Pulmonary artery endothelial cell (primary cell): Measurements from ENCODE around the gene GRIA1. TPM values are rescaled to one million over a fixed set of nuclear protein-coding genes. Genes with fewer than 3 reads are reported as not detected.

ENCODE experiments used
- DNase-seq: peaks from one replicate; pipeline ENCODE4 v3.0.0-alpha.2; 2011; ENCODE audit warnings: low read depth, low spot score
- total RNA-seq: library from RNA; depleted of rRNA; stranded (reverse); fragments of >200 nt; gene quantifications from 2 replicates; pipeline ENCODE4 v1.2.3, GENCODE V29; 2014

The GRIA1 gene
- total RNA-seq, 1 donor from 2014 or later: not detected

DNA sequence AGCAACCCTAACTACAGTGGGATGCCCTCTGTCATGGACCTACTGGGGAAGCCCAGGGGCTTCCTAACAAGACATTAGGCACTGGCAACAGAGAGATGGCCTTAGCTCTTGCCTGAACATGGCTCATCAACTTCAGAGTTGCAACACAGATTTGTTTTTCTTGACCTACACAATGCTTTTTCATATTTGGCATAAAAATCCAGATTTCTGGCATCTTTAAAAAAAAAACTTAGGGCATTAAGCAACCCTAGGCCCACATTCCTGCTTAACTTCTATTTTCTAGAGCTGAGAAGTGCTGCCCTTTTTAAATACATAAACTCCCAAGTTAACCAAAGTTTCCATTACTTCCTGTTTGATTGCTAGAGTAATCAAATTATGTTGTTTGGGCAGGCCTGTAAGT lies 8.0 kb downstream of the GRIA1 start:
- DNase-seq: no peak

DNA sequence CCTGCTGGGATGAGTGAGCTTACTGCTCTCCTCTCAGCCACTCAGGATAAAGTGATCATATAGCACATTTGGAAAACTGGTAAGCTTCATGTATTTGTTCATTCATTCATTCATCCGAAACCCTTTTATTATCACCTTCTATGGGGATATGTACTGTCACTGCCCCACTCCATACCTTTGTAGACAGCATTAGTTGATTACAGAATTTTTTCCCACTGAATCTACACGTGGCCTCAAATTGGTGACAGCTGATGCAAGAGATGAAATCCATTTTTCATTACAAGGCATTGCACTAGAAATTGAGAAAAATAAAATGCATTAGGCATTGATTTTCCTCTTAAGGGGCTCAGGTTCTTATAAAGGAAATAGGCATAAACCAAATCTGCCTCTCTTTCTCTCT lies 9.7 kb downstream of the GRIA1 start:
- DNase-seq: no peak

DNA sequence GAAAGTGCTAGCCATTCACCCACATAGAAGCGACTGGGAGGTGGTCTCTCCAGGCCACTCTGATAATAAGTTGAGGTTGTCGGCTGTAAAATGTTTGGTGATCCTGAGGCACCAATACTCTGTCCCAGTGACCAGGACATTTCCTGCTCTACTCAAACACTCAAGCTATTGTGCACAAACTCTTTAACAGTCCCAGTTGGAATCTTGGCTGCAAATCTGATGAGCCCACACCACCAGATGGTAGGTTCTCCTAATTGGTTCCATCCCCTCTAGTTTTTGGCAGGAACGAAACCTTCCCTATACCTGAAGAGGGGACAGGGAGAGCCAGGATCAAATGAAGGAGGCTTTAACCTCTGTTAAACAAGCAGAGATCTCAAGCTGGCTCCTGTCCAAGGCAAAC lies 14.3 kb downstream of the GRIA1 start:
- no peak for DNase-seq

DNA sequence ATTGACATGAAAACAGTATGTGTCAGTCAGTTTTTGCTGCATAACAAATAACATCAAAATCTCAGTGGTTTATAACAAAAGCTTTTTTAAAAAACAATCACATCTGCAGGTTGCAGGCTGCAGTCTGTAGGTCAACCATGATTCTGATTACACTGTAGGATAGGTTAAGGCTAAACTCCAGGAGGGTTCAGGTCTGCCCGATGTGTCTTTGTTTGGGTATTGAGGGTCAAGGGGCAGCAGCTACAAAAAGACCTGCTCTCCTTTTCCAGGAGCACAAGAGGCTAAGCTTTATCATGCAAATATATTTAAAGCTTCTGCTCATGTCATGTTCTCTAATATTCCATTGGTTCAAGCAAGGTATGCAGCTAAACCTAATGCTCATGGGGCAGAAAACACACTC lies 18.2 kb downstream of the GRIA1 start:
- DNase-seq: no peak

DNA sequence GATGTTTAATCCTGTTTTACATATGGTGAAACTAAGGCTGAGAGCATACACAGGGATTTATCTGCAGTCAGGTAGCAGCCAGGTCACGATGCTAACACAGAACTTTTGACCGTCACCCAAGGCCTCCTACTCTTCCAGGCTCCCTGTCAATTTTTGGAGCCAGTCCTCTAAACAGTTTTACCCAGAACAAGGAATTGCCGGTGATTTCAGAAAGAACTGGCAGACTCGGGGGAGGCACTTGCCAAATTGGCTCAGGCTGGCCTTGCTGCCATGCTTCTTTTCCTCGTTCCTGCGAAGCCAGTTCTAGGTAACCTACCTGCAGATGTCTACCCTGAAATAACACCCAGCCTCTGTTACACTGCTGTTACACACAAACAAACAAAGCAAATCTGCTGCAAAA lies 21.2 kb downstream of the GRIA1 start:
- DNase-seq: no peak

- no peak for DNase-seq
These were observed 22.7 kb downstream of the GRIA1 start for GRCh38 chr5:153513156-153513555.

- no peak for DNase-seq
These were observed 24.8 kb downstream of the GRIA1 start for GRCh38 chr5:153515301-153515700.

DNA sequence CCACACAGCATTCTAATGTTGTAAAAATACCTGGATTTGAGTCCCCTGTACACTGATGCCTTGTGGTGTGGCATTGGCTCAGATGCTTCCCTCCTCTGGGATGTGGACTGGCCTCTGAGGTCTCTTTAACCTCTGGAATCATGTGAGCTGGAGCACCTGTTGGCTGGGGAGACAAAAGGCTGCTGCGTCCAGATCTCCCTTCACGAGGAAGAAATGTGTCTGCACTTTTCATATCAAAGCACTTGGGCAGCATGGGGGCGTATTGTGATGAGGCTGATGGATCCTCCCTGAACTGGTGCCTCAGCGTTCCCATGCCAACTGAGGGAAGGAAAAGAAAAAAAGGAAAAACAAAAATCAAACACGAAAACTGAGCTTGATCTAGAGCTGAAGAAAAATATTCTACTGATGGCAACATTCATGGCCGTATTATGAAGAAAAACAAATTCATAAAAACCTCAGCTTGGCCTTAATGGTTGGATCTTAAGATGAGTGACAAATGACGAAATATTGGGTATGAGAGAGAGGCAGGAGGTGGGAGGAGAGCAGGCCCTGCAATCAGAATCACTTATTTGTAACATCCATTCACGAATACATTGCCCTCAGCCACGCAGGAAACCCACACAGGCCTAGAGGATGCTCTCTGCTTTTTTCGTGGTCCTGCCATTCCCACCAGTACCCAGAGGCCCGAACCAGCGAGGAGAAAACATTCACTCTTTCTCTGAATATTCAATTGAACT lies 26.2 kb downstream of the GRIA1 start:
- DNase-seq: no peak

DNA sequence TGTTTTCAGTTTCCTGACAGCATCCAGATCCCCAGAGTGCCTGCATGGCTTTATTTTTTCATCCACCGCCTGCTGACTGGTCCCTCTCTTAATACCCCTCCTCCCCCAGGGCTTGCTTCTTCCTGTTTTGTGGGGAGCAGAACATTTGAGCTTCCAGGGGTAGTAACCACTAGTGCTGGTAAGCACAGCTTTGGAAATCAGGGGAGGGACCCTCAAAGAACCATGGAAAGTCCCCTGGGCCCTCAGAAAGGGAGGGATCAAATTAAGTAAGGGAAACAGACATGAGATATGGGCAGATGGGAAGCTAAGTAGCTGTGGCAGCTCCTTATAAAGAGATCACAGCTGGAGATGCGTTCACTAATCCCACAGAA lies 26.8 kb downstream of the GRIA1 start:
- DNase-seq: no peak

DNA sequence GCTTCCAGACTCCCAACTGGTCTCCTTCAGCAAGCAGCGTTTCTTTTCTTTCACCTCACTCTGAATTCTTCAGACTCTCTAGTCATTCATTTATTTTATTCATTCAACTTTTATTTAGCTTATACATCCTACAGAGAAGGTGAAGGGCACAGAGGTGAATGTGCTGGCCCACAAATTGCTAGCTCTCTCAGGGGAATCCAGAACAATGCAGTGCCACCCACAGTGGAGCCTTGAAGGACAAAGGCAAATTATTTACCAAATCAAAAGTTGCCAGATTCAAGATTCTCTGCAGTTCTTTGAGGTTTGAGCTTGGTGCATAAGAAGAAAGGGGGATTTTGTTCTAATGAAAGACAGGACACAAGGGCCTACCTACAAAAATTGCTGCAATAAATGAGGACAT lies 29.7 kb downstream of the GRIA1 start:
- no peak for DNase-seq

- DNase-seq: no peak
These were observed 30.5 kb downstream of the GRIA1 start for GRCh38 chr5:153520952-153521351.

GRCh38 chr5:153523211-153523610 lies 32.7 kb downstream of the GRIA1 start:
- no peak for DNase-seq

DNA sequence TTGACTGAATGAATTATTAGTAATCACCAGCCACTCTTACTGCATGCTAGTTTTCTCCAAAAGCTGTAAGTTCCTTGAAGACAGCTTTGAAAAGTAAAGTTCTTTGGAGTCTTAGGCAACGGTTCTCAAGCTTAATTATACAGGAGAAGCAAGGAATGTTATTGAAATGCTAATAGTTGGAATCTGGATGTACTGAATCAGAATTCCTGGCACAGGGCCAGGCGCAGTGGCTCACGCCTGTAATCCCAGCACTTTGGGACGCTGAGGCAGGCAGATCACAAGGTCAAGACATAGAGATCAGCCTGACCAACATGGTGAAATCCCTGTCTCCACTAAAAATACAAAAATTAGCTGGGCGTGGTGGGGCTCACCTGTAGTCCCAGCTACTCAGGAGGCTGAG lies 33.4 kb downstream of the GRIA1 start:
- peak; percentile 3 for DNase-seq

- no peak for DNase-seq
These were observed 35.1 kb downstream of the GRIA1 start for GRCh38 chr5:153525536-153525935.

DNA sequence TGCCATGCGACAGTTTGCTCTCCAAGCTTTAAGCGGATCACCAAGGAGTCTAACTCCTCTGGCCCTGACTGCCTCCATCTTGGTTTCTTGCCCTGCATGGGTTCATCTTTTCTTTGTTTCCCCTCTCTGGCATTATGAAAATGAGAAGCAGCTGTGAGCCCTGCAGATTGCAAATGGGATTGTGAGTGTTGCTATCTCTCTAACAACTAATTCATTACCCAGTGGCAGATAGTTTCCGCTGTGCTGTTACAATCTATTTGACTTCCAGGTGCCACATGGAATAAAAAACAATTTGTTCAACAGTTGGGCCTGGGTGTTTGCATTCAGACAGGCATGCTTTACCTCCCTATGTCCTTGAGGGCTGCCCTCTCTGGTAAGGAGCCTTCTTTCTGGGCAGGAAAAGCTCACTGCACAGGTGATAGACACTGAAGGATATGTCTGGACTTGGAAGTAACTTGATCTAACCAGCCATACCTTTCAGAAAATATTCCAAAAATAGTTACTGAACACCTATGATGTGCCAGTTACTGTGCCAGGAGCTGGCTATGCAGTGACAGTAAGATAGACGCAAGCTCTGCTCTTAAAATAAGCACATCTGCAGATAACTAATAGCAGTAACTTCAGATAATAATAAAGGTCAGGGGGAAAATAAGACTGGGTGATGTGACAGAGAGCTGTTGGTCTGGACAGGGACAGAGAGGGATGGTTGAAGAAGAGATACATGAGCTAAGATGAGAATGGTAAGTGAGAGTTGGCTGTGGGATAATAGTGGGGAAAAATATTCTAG lies 40.1 kb downstream of the GRIA1 start:
- no peak for DNase-seq

GRCh38 chr5:153533546-153533945 lies 43.1 kb downstream of the GRIA1 start:
- DNase-seq: no peak

GRCh38 chr5:153534102-153534501 lies 43.6 kb downstream of the GRIA1 start:
- no peak for DNase-seq

DNA sequence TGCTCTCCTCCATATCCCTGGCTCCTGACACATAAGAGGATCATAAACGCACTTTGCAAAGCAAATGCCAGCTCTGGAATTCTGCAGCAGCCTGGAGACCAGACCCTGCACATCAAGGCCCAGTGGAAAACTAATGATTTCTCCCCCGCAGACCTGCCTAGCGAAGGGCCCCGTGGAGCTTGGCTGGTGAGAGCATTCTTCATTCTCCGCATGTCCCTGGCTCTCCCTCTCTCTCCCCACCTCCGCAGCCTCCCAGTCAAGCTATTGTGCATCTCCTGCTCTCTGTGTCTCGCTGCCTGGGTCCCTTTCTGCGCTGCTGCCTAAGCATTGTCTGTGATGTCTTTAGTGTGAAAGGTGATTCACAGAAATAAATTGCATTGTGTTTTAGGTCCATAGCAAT lies 46.7 kb downstream of the GRIA1 start:
- DNase-seq: no peak

GRCh38 chr5:153539983-153540382 lies 49.5 kb downstream of the GRIA1 start:
- no peak for DNase-seq

DNA sequence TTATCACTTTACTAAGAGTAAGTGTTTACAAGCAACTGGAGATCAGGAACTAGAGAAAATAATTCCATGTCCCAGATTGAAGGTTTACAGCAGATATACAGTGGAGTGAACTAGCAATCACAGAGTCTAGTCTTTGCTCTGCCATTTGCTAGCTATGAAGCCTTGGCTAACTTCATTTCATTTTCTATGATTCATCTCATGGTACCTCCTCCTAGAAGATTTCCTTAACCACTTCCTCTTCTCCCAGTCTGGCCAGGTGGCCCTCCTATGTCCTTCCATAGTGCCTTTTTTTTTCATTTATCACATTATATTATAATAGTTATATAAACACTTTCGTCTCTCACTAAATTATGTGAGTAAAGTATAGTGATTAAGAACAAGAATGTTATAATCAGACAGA lies 52.1 kb downstream of the GRIA1 start:
- DNase-seq: no peak

GRCh38 chr5:153543288-153543687 lies 52.8 kb downstream of the GRIA1 start:
- no peak for DNase-seq

DNA sequence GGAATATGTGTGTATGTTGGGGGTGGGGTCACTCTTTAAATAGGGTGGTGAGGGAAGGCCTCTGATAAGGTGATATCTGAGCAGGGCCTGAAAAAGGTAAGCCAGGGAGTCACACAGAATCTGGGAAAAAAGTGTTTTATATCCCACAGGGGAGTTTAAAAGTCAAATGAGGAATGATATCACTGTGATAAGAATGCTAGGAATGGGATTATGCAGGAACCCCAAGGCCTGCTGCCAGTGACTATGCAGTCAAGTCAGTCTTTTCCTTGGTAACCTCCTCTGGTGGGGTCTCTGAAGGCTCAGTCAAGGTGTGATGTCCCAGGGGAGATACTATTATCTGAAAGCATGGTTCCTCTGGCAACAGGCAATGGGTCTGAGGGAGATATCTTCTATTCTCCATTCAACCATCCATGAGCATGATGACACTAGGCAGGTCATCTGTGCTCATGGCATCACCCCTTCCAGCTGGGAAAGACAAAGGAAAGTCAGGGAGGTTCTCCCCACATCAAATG lies 53.5 kb downstream of the GRIA1 start:
- no peak for DNase-seq

- no peak for DNase-seq
These were observed 54.2 kb downstream of the GRIA1 start for GRCh38 chr5:153544706-153545105.
